Measurements from ENCODE around the gene DPYSL4.

The DPYSL4 gene

DNA sequence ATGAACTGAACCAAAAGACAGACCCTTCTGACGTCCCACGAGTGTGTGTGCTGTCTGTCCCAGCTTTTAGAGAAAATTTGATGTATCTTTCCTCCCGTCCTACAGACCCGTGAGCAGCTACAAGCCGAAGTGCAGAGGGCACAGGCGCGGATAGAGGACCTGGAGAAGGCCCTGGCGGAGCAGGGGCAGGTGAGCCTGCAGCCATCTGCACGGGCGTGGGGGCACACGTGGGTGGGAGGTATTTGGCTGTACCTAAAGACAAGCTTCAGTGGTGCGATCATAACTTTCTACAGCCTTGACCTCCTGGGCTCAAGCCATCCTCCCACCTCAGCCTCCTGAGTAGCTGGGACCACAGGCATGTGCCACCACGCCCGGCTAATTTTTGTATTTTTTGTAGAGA is 41.7 kb upstream of the DPYSL4 start:
- Mint-ChIP-seq H3K4me1 (ENCODE audit: low read depth in 2 of 2) (no peaks in the 10 kb centered on the region), H3K9me3 (no peaks in the 10 kb centered on the region), H3K27ac (no peak overlapping the region), H3K27me3 (peaks cover 6 to 11% of the 10 kb centered on the region in 2 donors), H3K36me3 (ENCODE audit: insufficient read depth) (peaks cover 2% of the 10 kb centered on the region), H3K4me3 (no peak overlapping the region)
- ATAC-seq (replicated peaks): no peak
- no peak for DNase-seq

DNA sequence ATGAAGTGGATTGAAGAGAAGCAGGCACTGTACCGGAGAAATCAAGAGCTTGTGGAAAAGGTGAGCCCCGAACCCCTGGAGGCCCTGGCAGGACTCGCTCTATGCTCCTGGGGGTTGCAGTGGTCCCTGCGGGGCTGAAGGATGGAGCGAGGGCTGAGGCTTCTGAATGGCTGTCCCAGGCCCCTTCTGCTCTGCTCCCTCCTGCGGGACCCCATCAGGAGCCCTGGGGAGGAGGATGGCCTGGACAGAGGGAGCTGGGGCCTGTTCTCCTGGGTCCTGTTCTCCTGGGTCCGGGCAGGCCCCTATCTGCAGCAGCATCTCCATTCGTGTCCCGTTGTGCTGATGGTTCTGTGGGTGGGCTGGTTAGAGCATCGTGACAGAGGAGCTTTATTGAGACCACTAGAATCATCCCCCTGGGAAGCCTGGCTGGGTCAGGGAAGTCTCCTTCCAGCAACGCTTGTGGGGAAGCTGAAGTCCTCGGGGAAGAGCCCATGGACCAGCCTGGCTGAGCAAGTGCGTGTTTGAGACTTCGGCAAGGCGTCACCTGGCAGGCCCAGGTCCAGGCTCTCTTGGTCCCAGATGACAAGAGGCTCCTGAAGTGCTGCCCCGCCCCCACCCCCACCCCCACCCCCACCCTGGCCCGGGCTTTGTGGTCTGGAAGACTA is 41.1 kb upstream of the DPYSL4 start:
- Mint-ChIP-seq H3K27ac (no peak overlapping the region), H3K4me1 (ENCODE audit: low read depth in 2 of 2) (no peaks in the 10 kb centered on the region), H3K4me3 (no peak overlapping the region), H3K9me3 (no peaks in the 10 kb centered on the region), H3K27me3 (peaks cover 6 to 11% of the 10 kb centered on the region in 2 donors), H3K36me3 (ENCODE audit: insufficient read depth) (peaks cover 4% of the 10 kb centered on the region)
- no peak for DNase-seq
- no peak for ATAC-seq (replicated peaks)

DNA sequence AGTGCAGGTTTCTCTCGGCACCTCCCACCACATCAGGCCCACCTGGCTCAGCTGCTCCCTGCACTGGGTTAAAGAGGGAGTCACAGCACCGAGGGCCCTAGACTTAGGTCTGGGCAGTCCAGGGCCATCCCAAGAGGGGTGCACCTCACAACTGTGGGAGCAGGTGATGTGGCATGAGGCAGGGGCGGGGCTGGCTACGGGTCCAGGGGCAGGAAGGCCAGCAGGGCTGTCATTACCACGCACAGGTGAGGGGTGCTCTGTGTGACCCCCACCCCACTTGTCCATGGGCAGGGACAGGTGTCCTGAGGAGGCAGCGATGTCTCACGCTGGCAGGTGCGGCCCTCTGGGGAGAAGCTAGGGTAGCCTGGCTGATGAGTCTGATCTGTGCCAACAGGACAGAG is 40.5 kb upstream of the DPYSL4 start:
- Mint-ChIP-seq H3K4me1 (ENCODE audit: low read depth in 2 of 2) (no peaks in the 10 kb centered on the region), H3K36me3 (ENCODE audit: insufficient read depth) (peaks cover 4% of the 10 kb centered on the region), H3K4me3 (no peak overlapping the region), H3K27ac (no peak overlapping the region), H3K9me3 (no peaks in the 10 kb centered on the region), H3K27me3 (peaks cover 6 to 11% of the 10 kb centered on the region in 2 donors)
- DNase-seq (no peak), ATAC-seq (replicated peaks) (no peak)

- DNase-seq (no peak), ATAC-seq (replicated peaks) (no peak)
- H3K4me1 Mint-ChIP-seq (ENCODE audit: low read depth in 2 of 2): no peaks in the 10 kb centered on the region
- peaks cover 4% of the 10 kb centered on the region for H3K36me3 Mint-ChIP-seq (ENCODE audit: insufficient read depth)
- H3K27ac Mint-ChIP-seq: no peak overlapping the region
- H3K4me3 Mint-ChIP-seq: no peak overlapping the region
- H3K9me3 Mint-ChIP-seq: no peaks in the 10 kb centered on the region
- peaks cover 6 to 11% of the 10 kb centered on the region in 2 donors for H3K27me3 Mint-ChIP-seq
Measured at GRCh38 chr10:132146941-132147915, 39.5 kb upstream of the DPYSL4 start.

DNA sequence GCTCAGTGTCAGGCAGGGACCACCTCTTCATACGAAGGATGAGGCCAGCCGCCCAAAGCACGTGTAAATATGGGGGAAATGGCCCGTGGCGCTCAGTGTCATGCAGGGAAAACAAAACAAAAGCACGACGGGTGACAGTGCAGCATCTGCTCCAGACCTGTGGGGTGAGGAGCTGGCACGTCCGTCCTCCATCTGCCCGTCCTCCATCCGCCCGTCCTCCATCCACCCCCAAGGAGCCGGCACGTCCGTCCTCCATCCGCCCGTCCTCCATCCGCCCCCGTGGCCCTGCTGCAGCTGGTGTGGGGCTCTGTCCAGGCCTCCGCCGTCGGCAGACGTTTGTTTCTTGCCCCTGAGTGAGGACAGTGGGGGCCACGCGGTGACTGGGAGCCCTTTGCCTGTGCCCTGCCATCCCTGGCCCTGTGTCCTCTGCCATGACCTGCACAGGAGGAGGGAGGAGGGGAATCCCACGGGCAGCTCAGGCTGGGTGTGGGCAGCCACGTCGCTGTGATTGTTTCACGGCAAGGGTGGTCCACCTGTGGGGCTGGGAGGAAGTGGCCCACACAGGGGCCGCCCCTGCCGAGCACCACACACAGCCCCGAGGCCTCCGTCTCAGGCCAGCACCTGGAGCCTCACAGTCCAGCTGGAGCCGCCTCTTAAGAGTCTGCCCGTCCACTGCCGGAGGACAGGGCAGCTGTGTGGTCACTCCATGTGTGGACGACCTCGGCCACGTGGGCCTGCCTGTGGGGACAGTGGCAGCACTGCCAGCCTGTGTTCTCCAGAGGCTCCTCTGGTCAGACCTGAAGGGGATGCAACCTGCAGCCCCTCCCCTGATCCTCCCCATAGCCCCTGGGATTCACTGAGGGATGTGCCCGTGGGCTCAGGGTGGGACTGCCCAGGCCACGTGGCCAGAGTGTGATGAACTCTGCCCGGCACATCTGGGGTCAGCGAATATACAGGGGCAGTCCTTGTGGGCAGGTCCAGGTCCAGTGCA is 38.2 kb upstream of the DPYSL4 start:
- H3K27me3 Mint-ChIP-seq: peaks cover under 1 to 6% of the 10 kb centered on the region in 2 donors
- no peak for ATAC-seq (replicated peaks)
- no peaks in the 10 kb centered on the region for H3K4me1 Mint-ChIP-seq (ENCODE audit: low read depth in 2 of 2)
- H3K9me3 Mint-ChIP-seq: no peaks in the 10 kb centered on the region
- H3K27ac Mint-ChIP-seq: no peak overlapping the region
- peaks cover 4% of the 10 kb centered on the region for H3K36me3 Mint-ChIP-seq (ENCODE audit: insufficient read depth)
- no peak for DNase-seq
- no peak overlapping the region for H3K4me3 Mint-ChIP-seq

GRCh38 chr10:132149271-132149670 is 37.5 kb upstream of the DPYSL4 start:
- Mint-ChIP-seq H3K9me3 (no peaks in the 10 kb centered on the region), H3K4me1 (ENCODE audit: low read depth in 2 of 2) (no peaks in the 10 kb centered on the region), H3K27ac (no peak overlapping the region), H3K36me3 (ENCODE audit: insufficient read depth) (peaks cover 4% of the 10 kb centered on the region), H3K4me3 (no peak overlapping the region), H3K27me3 (no peaks in the 10 kb centered on the region)
- no peak for ATAC-seq (replicated peaks)
- DNase-seq: no peak

- no peak overlapping the region for H3K27ac Mint-ChIP-seq
- H3K4me1 Mint-ChIP-seq (ENCODE audit: low read depth in 2 of 2): no peaks in the 10 kb centered on the region
- DNase-seq: no peak
- ATAC-seq (replicated peaks): no peak
- H3K36me3 Mint-ChIP-seq (ENCODE audit: insufficient read depth): peaks cover 4% of the 10 kb centered on the region
- no peaks in the 10 kb centered on the region for H3K27me3 Mint-ChIP-seq
- H3K9me3 Mint-ChIP-seq: no peaks in the 10 kb centered on the region
- H3K4me3 Mint-ChIP-seq: no peak overlapping the region
Measured at GRCh38 chr10:132149917-132150316, 36.8 kb upstream of the DPYSL4 start.

DNA sequence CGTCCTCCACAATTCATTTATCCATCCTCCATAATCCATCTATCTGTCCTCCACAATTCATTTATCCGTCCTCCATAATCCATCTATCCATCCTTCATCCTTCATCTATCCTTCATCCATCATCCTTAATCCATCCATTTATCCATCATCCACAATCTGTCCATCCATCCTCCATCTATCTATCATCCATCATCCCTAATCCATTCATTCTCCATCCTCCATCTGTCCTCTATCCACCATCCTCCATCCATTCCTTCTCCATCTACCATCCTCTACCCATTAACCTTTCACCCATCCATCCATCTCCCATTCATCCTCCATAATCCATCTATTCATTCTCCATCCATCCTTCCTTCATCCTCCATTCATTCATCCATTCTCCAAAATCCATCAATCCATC is 36.0 kb upstream of the DPYSL4 start:
- Mint-ChIP-seq H3K36me3 (ENCODE audit: insufficient read depth) (peaks cover 4% of the 10 kb centered on the region), H3K27ac (no peak overlapping the region), H3K9me3 (no peaks in the 10 kb centered on the region), H3K27me3 (no peaks in the 10 kb centered on the region), H3K4me1 (ENCODE audit: low read depth in 2 of 2) (no peaks in the 10 kb centered on the region), H3K4me3 (no peak overlapping the region)
- DNase-seq (no peak), ATAC-seq (replicated peaks) (no peak)

DNA sequence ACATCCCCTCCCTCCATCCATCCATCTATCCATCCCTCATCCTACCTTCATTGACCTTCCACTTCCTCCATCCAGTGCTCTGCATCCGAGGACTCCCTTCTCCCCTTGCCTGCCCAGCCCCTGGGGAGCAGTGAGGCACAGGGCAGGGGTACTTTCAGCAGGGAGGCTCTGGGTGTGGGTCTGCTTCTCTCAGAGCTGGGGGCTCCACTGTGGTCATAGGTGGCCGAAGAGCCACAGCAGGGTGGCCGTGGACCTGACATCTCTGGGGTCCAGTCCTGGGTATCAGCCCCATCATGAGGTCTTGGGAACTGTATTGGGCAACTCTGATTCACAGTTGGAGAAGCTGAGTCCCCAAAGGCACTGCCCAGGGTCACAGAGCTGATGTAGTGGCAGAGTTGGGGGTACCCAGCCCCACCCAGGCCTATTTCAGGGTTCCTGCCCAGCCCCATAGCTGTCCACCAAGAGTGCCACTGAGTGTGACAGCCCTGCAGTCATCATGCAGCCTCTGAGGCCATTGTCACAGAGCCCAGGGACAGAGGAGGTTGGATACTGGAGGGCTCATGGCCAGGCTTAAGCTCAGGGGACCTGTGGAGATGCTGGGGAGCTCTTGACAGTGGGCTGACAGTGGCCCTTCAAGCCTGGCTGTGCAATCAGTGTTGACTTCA is 35.3 kb upstream of the DPYSL4 start:
- Mint-ChIP-seq H3K9me3 (no peaks in the 10 kb centered on the region), H3K36me3 (ENCODE audit: insufficient read depth) (peaks cover 4% of the 10 kb centered on the region), H3K27ac (no peak overlapping the region), H3K27me3 (no peaks in the 10 kb centered on the region), H3K4me3 (no peak overlapping the region), H3K4me1 (ENCODE audit: low read depth in 2 of 2) (no peaks in the 10 kb centered on the region)
- ATAC-seq (replicated peaks) (no peak), DNase-seq (no peak)

GRCh38 chr10:132151951-132152505 is 34.7 kb upstream of the DPYSL4 start:
- ATAC-seq (replicated peaks) (no peak), DNase-seq (no peak)
- H3K36me3 Mint-ChIP-seq (ENCODE audit: insufficient read depth): peaks cover 5% of the 10 kb centered on the region
- H3K9me3 Mint-ChIP-seq: no peaks in the 10 kb centered on the region
- no peak overlapping the region for H3K27ac Mint-ChIP-seq
- H3K4me1 Mint-ChIP-seq (ENCODE audit: low read depth in 2 of 2): no peaks in the 10 kb centered on the region
- no peak overlapping the region for H3K4me3 Mint-ChIP-seq
- H3K27me3 Mint-ChIP-seq: no peaks in the 10 kb centered on the region

GRCh38 chr10:132152896-132153580 is 33.7 kb upstream of the DPYSL4 start:
- Mint-ChIP-seq H3K36me3 (ENCODE audit: insufficient read depth) (peaks cover 8% of the 10 kb centered on the region), H3K9me3 (no peaks in the 10 kb centered on the region), H3K4me1 (ENCODE audit: low read depth in 2 of 2) (peaks cover under 1% of the 10 kb centered on the region in 2 donors), H3K4me3 (no peak overlapping the region), H3K27me3 (no peaks in the 10 kb centered on the region), H3K27ac (no peak overlapping the region)
- no peak for ATAC-seq (replicated peaks)
- DNase-seq: no peak

DNA sequence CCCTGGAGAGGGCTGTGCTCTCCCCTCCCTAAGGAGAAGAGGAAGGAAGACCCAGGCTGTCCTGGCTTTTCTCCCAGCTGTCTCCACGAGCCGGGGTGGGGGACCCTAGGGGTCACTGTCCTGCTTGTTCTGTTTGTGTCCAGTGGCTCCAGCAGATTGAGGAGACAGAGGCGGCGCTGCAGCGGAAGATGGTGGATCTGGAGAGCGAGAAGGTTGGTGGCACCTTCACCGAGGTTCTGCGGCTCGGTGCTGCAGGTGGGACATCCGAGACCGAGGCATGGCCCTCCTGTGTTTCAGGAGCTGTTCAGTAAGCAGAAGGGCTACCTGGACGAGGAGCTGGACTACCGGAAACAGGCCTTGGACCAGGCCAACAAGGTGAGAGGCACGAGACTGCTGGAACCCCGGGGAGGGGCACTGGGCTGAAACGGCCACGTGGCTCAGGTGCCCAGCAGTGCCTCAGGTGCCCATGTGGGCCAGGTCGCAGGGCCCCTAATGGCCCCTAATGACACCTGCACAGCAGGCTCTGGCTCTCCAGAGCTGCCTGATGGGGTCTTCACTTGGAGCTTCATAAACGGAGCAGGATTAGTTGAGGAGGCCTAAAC is 33.0 kb upstream of the DPYSL4 start:
- ATAC-seq (replicated peaks) (no peak), DNase-seq (no peak)
- Mint-ChIP-seq H3K4me3 (no peak overlapping the region), H3K4me1 (ENCODE audit: low read depth in 2 of 2) (peaks cover 5% of the 10 kb centered on the region in 2 donors), H3K27ac (no peak overlapping the region), H3K9me3 (no peaks in the 10 kb centered on the region), H3K27me3 (no peaks in the 10 kb centered on the region), H3K36me3 (ENCODE audit: insufficient read depth) (peaks cover 12% of the 10 kb centered on the region)
